ENCODE measurements around the gene EEIG2. TPM values are rescaled to one million over a fixed set of nuclear protein-coding genes. Genes with fewer than 3 reads are reported as not detected.

EEIG2 gene
- total and polyA plus RNA-seq, 2 of the 13 experiments (the other 11 are each of a cell fraction or from before 2014, with no cell fraction given) = 0.90 to 3.2 TPM

DNA sequence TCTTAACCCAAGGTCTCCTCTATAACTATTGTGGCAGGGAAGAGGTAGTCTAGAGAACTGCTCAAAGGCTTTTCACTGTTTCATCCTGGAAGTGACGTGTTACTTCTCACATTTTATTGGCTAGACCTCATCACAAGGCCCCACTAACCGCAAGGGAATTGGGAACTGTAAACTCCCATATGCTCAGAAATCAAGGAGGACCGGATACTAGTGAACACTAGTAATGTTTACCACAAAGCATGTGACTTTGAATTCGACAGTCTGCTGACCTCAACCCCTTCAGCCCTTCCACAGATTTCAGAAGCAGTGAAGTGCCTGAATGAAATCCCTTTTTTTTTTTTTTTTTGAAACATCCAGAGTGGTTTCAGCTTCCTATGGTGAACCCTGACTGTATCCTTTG, 3.4 kb upstream of the EEIG2 start:
- ChIA-PET POLR2A (no interaction called here), CTCF (ENCODE audit: low intra/inter-chr PET ratio, low total read pairs) (no interaction called here)
- in situ Hi-C loops (cut with HindIII; ENCODE audit: extremely low pct_ligation_motif_present, low pct_unique_long_range_greater_than_20kb) (loop anchor here (25.0 kb wide), 1 partner anchor 769 kb away; no protein-coding TSS in a partner anchor), intact Hi-C loops (cut with micrococcal nuclease; ENCODE audit: unreplicated experiment) (no loop called here)
- H3K9ac ChIP-seq (ENCODE audit: insufficient read depth, low read depth, low read length) = no peak overlapping the region
- H3K4me3 ChIP-seq (replicated peaks in 1 of 3; ENCODE audit: insufficient read depth in 1 of 3, low read depth in 2 of 3, low read length in 3 of 3) = no peak overlapping the region
- no peaks in the 10 kb centered on the region for H3K36me3 ChIP-seq (replicated peaks in 1 of 2; ENCODE audit: control insufficient read depth in 1 of 2, insufficient read depth in 2 of 2, low read length in 2 of 2)
- H3K9me3 ChIP-seq (ENCODE audit: low read length) = no peaks in the 10 kb centered on the region
- H4K20me1 ChIP-seq (ENCODE audit: insufficient read depth, low read length) = no peaks in the 10 kb centered on the region
- BruUV-seq (replicated peaks) = no TSS peak
- peaks cover 18% of the 10 kb centered on the region for H3K4me1 ChIP-seq (ENCODE audit: insufficient read depth, low read length)
- peaks cover 0 to 3% of the 10 kb centered on the region in 2 experiments; a peak in 1 of 5 replicates for H3K27me3 ChIP-seq (ENCODE audit: control insufficient read depth in 1 of 2, insufficient read depth in 2 of 2, low read length in 2 of 2)
- H3K4me2 ChIP-seq (ENCODE audit: low read depth, low read length) = no peak overlapping the region
- TF ChIP-seq ZNF567 (CRISPR knock-in tag; IDR thresholded peaks at IDR 0.05; ENCODE audit: borderline replicate concordance) (no peak), MIXL1 (CRISPR knock-in tag; IDR thresholded peaks at IDR 0.05) (no peak), ZFP90 (CRISPR knock-in tag; IDR thresholded peaks at IDR 0.05; ENCODE audit: borderline replicate concordance) (no peak), RBM39 (IDR thresholded peaks at IDR 0.05; ENCODE audit: low read depth, low read length, poor library complexity, severe bottlenecking) (no peak), KLF15 (CRISPR knock-in tag; IDR thresholded peaks at IDR 0.05; ENCODE audit: borderline replicate concordance) (no peak), BCL6 (CRISPR knock-in tag; IDR thresholded peaks at IDR 0.05) (no peak), NCOA1 (CRISPR knock-in tag; IDR thresholded peaks at IDR 0.05) (no peak), ZNF451 (CRISPR knock-in tag; IDR thresholded peaks at IDR 0.05) (no peak), ADNP (CRISPR knock-in tag; IDR thresholded peaks at IDR 0.05) (no peak)
- TF ChIP-seq, protein P1, sequence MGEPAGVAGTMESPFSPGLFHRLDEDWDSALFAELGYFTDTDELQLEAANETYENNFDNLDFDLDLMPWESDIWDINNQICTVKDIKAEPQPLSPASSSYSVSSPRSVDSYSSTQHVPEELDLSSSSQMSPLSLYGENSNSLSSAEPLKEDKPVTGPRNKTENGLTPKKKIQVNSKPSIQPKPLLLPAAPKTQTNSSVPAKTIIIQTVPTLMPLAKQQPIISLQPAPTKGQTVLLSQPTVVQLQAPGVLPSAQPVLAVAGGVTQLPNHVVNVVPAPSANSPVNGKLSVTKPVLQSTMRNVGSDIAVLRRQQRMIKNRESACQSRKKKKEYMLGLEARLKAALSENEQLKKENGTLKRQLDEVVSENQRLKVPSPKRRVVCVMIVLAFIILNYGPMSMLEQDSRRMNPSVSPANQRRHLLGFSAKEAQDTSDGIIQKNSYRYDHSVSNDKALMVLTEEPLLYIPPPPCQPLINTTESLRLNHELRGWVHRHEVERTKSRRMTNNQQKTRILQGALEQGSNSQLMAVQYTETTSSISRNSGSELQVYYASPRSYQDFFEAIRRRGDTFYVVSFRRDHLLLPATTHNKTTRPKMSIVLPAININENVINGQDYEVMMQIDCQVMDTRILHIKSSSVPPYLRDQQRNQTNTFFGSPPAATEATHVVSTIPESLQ (CRISPR knock-in tag; conservative IDR thresholded peaks at IDR 0.05) = no peak
- DNase-seq (ENCODE audit: low spot score) (no peak), ATAC-seq (no peak), FAIRE-seq (no peak)
- no peak overlapping the region for H3K27ac ChIP-seq (ENCODE audit: extremely low read length, insufficient read depth, low read length)
- WGBS (ENCODE audit: low lambda C conversion rate) = 21% methylated on average over 4 of the region's 4 CpGs
- no peaks in the 10 kb centered on the region for H3K79me2 ChIP-seq (ENCODE audit: insufficient read depth, low read length)
- H2AFZ ChIP-seq (ENCODE audit: low read length) = no peak overlapping the region
